T-helper 1 cell treated with Interleukin-12 subunit alpha and Interleukin-12 subunit beta and Interleukin-4 antibody, amounts not matched to agents 30 ng/mL and 1 ng/mL, for 36 hours (primary cell): ENCODE results near the gene ANKRD34B. TPM values are rescaled to one million over a fixed set of nuclear protein-coding genes. Genes with fewer than 3 reads are reported as not detected.
"Not testable (repeated sequence)": the region's sequence is repeated elsewhere in the genome, so short reads cannot be mapped to it uniquely, and the experiment has no call there.

Source experiments
- intact Hi-C: fragments of 100-400 bp; cut with micrococcal nuclease; formaldehyde crosslinking; loops from one replicate; pipeline ENCODE4 v1.15.1; 2024
- total RNA-seq: library from RNA; stranded (reverse); gene quantifications from 2 replicates; pipeline ENCODE4 v1.2.3, GENCODE V29; 2022

The ANKRD34B gene
- total RNA-seq, result not detected in 2 replicates

GRCh38 chr5:80569961-80570786 lies at the start of gene ANKRD34B:
ANKRD34B (minus strand) TSS chr5:80570280; CDS start chr5:80560019, 10,261 bp downstream.
- intact Hi-C loops, result no loop called here

GRCh38 chr5:80619086-80619485 lies 49.0 kb upstream of the ANKRD34B start:
- intact Hi-C loops, result no loop called here

GRCh38 chr5:80618438-80618837 lies 48.4 kb upstream of the ANKRD34B start:
- intact Hi-C loops, result no loop called here

GRCh38 chr5:80615266-80615914 lies 45.3 kb upstream of the ANKRD34B start:
- intact Hi-C loops, result no loop called here

- intact Hi-C loops, result no loop called here
These were observed 39.6 kb upstream of the ANKRD34B start for GRCh38 chr5:80609692-80610091.

GRCh38 chr5:80608731-80609130 lies 38.7 kb upstream of the ANKRD34B start:
- intact Hi-C loops, result no loop called here

GRCh38 chr5:80607832-80608231 lies 37.8 kb upstream of the ANKRD34B start:
- intact Hi-C loops, result no loop called here

- intact Hi-C loops, result no loop called here
These were observed 37.3 kb upstream of the ANKRD34B start for GRCh38 chr5:80607343-80607742.

GRCh38 chr5:80600943-80601693 lies 31.0 kb upstream of the ANKRD34B start:
- intact Hi-C loops, result no loop called here

- intact Hi-C loops, result no loop called here
These were observed 27.4 kb upstream of the ANKRD34B start for GRCh38 chr5:80597500-80597899.

- intact Hi-C loops, result no loop called here
These were observed 24.7 kb upstream of the ANKRD34B start for GRCh38 chr5:80594810-80595209.

- intact Hi-C loops, result no loop called here
These were observed 22.7 kb upstream of the ANKRD34B start for GRCh38 chr5:80592761-80593160.

GRCh38 chr5:80592105-80592504 lies 22.0 kb upstream of the ANKRD34B start:
- intact Hi-C loops, result no loop called here

GRCh38 chr5:80591352-80591751 lies 21.3 kb upstream of the ANKRD34B start:
- intact Hi-C loops, result no loop called here

- intact Hi-C loops, result no loop called here
These were observed 20.7 kb upstream of the ANKRD34B start for GRCh38 chr5:80590766-80591165.

GRCh38 chr5:80588858-80589540 lies 18.9 kb upstream of the ANKRD34B start:
- intact Hi-C loops, result no loop called here

- intact Hi-C loops, result no loop called here
These were observed 14.7 kb upstream of the ANKRD34B start for GRCh38 chr5:80584770-80585169.

GRCh38 chr5:80580291-80580690 lies 10.2 kb upstream of the ANKRD34B start:
- intact Hi-C loops, result not testable (repeated sequence)

GRCh38 chr5:80579050-80579449 lies 9.0 kb upstream of the ANKRD34B start:
- intact Hi-C loops, result no loop called here

- intact Hi-C loops, result no loop called here
These were observed 7.6 kb upstream of the ANKRD34B start for GRCh38 chr5:80577707-80578106.

- intact Hi-C loops, result no loop called here
These were observed 6.3 kb upstream of the ANKRD34B start for GRCh38 chr5:80576383-80576782.
